GM21576 (cell line): Measurements from ENCODE around the gene METTL8.
"Not testable (repeated sequence)": the region's sequence is repeated elsewhere in the genome, so short reads cannot be mapped to it uniquely, and the experiment has no call there.

ENCODE experiments used
- ATAC-seq: cut with Tn5 transposase; IDR thresholded peaks from one replicate; pipeline ENCODE4 v1.9.1; 2021; ENCODE audit warnings: mild to moderate bottlenecking, moderate library complexity; ENCODE audit not compliant: unreplicated experiment

METTL8 gene

DNA sequence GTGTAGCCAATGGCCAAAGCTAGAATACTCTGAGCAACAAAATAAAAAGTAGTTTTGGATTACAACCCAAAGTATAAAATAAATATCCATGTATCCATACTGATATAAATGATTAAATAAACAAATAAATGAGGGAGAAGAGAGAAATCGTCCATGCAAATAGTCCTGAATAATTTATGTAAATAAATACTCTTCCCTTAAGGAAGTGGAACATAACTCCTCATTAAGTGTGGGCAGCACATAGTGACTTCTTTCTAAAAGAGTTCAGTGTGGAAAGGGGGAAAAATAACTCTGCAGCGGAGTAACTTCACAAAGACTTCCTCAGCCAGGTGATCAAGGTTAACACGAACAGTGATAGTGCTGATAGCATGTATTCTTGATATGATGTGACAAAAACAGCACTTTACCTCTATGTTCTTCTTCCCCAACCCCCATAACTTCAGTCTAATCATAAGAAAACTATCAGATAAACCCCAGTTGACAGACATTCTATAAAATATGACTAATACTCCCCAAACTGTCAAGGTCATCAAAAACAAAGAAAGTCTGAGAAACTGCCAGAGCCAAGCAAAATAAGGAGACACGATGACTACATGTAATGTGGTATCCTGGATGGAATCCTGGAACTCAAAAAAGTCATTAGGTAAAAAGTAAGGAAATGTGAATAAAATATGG lies 30.7 kb downstream of the METTL8 start:
- no peak for ATAC-seq

DNA sequence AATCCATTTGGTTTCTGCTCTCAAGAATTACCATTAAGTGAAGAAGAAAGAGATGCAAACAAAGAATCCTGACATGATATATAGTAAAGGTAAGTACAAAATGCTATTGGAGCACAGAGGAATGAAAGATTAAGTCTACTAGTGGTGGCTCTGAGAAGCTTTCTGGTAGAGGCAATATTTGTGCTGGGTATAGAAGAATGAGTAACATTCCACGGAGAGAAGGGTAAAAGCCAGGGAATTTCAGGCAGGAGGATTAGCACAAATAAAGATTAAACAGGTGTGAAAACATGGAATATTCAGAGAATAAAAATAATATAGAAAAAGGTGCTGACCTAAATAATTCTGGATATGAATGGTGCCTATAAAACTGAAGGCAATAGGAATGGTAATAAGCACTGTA lies 31.8 kb downstream of the METTL8 start:
- no peak for ATAC-seq

DNA sequence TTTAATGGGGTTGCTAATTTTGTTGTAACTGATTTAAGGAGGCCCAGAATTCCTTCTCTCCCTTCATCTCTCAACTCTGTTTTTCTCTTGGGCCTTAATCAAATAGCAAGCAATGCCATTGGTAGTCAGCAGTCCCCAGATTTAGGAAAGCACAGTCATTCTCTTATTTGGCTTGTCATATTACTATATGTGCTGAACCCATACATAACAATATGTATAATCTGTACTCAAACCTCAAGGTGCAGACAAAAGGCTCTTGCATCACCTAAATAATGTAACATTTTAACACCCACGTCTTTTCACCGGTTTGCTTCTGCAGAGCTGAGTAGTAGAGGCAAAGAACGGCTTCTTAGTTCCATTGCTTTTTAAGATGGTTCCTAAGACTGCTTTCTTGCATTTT lies 33.4 kb downstream of the METTL8 start:
- ATAC-seq, result no peak

DNA sequence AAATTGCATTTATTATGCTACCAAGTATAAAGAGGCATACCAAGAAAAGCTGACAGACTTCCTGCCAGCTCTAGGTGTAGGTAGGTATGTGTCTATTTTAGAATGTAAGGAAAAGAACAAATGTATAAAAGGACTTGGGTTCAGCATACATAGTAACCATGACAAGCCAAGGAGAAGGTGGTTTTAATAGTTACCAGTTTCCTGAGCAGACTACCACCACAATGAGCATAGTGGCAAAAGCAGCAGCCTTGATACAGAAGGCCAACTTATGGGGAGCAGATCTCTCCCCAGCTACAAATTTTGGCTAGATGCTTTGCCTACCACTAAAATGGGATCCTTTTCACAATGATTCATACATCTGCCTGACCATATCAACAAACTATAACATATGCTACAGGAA lies 34.5 kb downstream of the METTL8 start:
- ATAC-seq, result no peak

DNA sequence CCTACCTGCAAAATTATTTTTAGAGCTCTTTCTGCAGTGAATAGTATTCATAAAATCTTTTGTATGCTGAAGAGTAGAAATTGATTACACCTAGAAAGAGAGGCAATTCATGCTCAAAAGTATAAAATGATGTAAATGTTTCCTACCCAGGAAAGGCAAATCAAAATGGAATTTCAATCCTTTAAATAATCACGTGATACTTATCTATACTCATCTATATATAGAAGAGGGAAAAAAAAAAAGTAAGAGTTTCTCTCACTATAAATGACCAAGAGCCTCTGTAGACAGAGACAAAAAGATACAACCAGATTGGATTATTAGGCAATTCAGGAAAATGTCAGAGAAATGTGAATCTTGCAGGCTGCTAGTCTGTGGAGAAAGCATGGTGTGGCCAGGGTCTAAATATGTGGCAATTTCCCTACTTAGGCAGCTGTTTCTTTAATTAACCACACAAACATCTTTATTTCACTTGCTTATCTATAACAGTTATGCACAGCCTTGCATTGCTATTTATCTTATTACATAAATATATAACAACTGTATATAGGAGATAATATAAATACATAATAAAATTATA lies 39.5 kb downstream of the METTL8 start:
- ATAC-seq, result no peak

DNA sequence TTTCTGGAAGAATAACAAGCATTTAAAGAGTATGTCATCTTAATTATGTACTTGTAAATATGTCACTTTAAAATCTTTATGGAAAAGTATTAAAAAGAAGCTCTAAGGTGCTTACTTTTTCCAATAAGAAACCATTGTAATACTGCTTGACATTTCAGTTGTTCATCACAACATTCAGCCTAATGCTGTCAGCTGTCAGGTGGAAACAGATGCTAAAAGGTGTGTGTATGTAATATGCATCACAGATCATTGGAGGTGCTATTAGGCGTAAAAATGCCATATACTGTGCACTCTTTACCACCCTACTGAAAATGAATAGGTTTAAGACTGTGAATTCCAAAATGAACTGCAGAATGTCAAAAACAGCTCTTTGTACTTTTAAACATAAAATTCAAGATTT lies 40.3 kb downstream of the METTL8 start:
- no peak for ATAC-seq

DNA sequence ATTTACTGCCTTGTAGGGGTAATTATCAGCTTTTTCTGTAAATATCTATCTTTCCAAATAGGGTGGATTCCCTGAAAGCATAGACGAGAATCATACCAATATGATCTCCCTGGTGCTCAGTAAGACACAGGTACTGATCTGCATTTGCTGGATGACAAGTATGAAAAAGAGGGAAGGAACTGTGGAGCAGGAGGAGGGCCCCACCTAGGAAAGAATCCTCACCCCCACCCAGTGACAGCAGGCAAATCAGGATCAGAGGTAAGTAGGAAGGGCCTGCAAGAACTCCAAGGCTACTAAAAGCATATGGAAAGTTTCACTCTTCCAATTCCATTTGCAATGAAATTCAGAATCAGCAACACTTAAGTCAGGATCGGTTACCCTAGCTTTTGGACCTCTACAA lies 42.3 kb downstream of the METTL8 start:
- ATAC-seq, result no peak

DNA sequence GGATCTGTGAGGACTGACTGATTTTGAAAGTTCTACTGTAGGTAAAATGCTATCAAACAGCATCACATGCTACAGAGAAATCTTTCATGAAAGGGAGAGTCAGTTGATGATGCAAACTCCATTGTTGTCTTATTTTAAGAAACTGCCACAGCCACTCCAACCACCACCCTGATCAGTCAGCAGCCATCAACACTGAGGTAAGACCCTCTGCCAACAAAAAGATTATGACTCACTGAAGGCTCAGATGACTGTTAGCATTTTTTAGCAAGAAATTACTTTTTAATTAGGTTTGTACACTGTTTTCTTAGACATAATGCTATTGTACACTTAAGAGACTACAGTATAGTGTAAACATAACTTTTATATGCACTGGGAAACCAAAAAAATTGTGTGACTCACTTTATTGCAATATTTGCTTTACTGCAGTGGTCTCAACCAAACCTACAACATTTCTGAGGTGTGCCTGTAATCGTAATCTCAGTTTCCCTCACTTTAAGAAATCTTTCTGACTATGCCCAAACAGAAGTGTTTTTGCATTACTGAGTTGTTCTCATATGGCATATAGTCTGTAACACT lies 42.8 kb downstream of the METTL8 start:
- no peak for ATAC-seq

DNA sequence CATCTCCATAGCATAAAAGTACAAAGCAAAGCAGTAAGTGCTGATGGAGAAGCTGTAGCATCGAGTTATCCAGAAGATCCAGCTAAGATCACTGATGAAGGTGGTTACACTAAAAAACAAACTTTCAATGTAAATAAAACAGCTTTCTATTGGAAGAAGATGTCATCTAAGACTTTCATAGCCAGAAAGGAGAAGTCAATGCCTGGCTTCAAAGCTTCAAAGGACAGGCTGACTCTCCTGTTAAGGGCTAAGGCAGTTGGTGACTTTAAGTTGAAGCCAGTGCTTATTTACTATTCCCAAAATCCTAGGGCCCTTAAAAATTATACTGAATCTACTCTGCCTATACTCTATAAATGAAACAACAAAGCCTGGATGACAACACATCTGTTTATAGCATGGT lies 44.0 kb downstream of the METTL8 start:
- ATAC-seq, result no peak

DNA sequence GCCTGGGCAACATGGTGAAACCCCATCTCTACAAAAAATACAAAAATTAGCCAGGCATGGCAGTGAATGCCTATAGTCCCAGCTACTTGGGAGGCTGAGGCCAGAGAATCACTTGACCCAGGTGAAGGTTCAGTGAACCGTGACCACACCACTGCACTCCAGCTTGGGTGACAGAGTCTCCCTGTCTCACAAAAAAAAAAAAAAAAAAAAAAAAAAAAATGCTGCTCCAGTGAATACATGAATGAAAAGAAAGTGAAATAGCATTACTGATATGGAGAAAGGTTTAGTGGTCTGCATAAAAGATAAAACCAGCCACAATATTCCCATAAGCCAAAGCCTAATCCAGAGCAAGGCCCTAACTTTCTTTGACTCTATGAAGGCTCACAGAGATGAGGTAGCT lies 44.5 kb downstream of the METTL8 start:
- no peak for ATAC-seq

DNA sequence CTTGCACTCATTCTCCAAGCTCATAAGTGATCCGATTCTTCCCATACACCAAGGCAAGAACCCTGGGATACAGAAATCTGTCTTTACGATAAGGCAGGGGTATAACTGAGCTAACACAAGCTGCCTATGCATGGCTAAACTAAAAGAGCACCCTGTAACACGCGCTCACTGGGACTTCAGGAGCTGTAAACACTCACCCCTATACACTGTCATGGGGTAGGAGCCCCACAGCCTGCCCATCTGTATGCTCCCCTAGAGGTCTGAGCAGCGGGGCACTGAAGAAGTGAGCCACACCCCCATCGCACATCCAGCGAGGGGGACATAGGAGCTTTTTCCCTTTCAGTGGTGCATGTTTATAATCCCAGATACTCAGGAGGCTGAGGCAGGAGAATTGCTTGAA lies 46.7 kb downstream of the METTL8 start:
- ATAC-seq, result no peak

DNA sequence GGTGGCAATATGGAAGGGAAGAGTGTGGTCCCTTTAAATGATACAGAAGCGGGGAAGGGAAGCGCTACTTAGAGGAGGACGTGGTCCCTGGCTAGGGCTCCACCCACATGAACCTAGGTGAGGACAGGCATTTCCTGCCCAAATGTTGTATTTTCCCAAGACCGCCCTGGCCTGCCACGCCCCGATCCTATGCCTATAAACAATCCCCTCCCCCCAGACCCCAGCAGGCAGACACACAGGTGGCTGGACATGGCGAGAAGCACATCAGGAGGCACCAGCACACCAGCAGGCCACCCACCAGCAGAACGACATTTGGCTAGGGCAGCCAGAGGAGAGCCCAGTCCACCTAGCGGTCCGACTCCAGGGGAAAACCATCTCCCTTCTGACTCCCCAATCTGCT lies 47.2 kb downstream of the METTL8 start:
- ATAC-seq, result no peak

DNA sequence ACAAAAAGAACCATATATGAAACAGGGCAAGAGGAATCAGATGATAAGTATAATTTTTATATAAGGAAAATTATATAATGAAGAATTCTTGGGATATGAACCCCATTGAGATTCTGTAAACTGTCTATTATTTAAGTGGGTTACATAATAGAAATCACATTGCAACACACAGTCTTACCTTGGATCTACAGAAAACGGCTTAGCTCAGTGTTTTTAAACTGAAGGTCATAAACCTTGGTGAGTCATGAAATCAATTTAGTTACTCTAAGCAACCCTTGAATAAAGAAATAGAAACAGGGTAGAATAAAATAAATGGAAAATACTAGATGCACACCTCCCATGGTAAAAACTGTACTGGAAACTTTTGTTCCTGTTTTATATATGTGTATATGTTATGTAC lies 50.7 kb downstream of the METTL8 start:
- no peak for ATAC-seq

DNA sequence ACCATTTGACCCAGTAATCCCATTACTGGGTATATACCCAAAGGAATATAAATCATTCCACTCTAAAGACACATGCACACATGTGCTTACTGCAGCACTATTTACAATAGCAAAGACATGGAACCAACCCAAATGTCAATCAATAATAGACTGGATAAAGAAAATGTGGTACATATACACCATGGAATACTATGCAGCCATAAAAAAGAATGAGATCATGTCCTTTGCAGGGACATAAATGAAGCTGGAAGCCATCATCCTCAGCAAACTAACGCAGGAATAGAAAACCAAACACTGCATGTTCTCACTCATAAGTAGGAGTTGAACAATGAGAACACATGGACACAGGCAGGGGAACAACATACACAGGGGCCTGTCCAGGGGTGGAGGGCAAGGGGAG lies 51.6 kb downstream of the METTL8 start:
- not testable (repeated sequence) for ATAC-seq

DNA sequence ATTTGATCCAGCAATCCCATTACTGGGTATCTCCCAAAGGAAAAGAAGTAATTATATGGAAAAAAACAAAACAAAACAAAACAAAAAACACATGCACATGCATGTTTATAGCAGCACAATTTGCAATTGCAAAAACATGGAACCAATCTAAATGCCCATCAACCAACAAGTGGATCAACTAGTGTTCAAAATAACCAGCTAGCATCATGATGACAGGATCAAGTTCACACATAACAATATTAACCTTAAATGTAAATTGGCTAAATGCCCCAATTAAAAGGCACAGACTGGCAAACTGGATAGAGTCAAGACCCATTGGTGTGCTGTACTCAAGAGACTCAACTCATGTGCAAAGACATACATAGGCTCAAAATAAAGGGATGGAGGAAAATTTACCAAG lies 55.9 kb downstream of the METTL8 start:
- ATAC-seq, result not testable (repeated sequence)

DNA sequence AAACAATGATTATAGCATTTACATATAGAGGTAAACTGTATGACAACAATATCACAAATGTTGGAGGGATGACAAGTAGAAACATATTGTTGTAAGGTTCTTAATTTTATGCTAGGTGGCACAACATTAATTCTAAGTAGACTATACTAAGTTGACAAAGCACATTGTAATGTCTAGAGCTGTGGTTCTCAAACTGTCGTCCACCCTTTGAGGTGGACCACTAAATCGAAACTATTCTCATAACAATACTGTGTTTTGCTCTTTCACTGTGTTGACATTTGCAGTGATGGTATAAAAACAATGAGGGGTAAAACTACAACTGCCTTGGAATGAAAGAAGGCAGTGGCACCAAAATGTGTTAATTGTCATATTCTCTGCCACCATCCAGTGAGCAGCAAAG lies 66.1 kb downstream of the METTL8 start:
- no peak for ATAC-seq

DNA sequence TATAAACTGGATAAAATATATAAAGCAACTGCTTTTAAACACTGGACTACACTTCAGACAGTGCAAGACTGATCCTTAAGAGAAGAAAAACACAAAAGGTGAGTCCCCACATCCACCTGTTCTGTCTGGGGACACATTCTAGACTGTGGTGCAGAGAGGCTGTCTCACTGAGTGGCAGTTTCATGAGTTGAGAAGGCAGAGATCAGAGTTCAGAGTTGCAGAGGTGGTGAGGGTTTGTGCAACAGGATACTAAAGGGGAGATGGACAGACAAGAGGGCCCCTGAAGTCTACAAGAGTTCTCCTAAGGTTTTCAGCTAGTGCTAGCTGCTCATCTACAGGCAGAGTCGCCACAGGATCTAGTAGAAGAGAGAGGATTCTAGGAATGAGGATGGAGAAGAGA lies 68.0 kb downstream of the METTL8 start:
- ATAC-seq, result no peak

DNA sequence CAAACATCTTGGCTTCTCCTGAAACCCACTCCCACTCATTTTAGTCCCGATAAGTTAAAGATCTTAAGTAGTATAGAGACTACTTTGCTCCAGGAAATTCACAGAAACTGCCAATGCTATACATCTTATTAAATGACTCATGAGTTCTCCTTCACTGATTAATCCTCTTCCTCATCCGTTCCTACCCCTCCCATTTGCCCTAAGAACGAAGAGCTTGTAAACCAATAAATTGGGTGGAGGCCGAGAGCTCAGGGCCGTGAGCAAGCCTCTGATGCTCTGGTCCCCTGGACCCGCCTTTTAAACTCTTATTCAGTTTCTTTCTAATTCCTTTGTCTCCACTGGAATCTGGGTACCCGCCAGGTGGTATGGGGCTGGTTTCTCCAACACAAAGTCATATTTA lies 68.6 kb downstream of the METTL8 start:
- no peak for ATAC-seq

DNA sequence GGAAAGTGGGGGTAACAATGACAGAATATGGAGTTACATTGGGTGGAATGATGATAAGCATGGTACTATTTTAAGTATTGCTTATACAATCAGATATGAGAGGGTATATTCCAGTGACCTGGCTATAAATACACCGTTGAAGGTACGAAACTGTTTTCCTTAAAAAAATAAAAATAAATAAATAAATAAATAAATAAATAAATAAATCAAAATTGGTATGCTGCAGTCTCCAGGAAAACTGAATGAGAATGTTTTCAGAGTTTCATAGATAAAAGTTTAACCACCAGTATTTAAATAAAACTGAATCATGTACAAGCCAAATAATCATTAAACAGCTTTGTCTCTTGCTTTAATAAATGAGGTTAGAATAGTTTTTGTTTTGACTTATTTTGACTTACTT lies 71.4 kb downstream of the METTL8 start:
- ATAC-seq, result no peak

DNA sequence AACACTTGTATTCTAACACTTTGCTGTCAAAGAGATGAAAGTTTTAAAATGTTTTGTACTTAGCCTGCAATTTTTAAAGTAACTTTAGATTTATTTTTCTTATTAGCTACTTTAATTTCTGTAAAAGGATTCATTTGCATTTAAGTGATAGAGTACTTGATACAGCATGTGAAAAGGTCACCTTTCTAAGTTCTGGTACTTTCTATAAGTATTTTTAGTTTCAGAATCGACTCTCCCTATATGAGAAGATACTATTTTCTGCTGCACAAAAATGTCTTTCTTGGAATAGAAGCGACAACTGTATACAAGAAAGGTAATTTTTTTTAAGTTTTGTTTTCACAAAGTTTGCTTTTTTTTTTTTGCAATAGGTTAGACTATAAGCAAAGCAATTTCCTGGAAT lies 72.9 kb downstream of the METTL8 start:
- ATAC-seq, result no peak

DNA sequence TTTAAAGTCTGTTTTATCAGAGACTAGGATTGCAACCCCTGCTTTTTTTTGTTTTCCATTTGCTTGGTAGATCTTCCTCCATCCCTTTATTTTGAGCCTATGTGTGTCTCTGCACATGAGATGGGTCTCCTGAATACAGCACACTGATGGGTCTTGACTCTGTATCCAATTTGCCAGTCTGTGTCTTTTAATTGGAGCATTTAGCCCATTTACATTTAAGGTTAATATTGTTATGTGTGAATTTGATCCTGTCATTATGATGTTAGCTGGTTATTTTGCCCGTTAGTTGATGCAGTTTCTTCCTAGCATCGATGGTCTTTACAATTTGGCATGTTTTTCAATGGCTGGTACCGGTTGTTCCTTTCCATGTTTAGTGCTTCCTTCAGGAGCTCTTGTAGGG lies 80.0 kb downstream of the METTL8 start:
- ATAC-seq, result not testable (repeated sequence)

DNA sequence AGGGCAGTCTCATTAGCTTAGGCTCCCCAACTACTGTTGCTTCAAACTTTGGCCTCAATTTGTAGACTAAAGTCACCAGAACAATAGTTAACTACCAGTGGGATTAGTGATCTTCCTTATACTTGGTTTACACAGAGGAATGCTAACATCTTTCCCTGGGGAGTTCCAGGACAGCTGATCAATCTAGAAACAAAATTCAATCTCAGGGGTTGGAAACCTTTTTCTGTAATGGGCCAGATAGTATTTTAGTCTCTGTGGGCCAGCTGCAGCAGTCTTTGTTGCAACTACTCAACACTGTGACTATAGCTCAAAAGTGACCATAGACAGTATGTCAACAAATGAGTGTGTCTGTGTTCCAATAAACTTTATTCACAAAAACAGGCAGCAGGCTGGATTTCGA lies 85.7 kb downstream of the METTL8 start:
- no peak for ATAC-seq

DNA sequence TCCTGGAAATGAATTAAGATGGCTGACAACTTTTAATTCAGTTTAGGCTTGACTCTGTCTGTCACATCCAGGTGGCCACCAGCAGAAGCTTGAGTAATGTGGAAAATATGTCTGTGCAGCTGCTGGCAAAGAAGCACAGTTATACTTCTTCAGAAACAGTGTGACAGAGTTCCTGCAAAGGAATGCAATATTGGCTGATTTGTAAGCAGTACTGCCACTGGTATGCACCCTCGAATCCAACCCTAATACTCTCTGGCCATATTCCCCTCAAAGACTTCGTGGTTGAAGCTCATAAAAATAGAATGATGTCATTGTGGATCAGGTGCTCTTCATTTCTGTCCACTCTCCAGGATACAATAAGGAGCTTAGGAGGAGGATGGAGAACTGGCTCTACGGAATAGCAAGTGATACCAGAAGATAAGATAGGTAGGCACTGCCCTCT lies 86.2 kb downstream of the METTL8 start:
- ATAC-seq, result peak; percentile 22
